Heart left ventricle (tissue), 16 donors: ENCODE measurements around the gene ASTN2. TPM values are rescaled to one million over a fixed set of nuclear protein-coding genes. Genes with fewer than 3 reads are reported as not detected.
A peak's percentile ranks its signal among the peaks of the same experiment; 100 is the strongest.

Experiments
- ATAC-seq, 4 donors: fragments of 200-7000 bp; cut with Tn5 transposase; one replicate each; pipeline ENCODE4 v1.9.1; 2020 to 2022; ENCODE audit warnings: moderate library complexity in 4 of 4, mild to moderate bottlenecking in 3 of 4, moderate number of reproducible peaks in 1 of 4
- DNase-seq, 5 donors: peaks; one replicate each; pipeline ENCODE4 v3.0.0-alpha.2; 2020
- H3K27ac ChIP-seq, 12 donors: fragments of 200-600 bp; sonication (generic) in 4 of 12; one replicate each; pipeline versions ENCODE4 v1.5.0 to v1.8.0; 2016 to 2022; ENCODE audit warnings: mild to moderate bottlenecking in 2 of 12
- H3K27me3 ChIP-seq, 9 donors: fragments of 200-600 bp; sonication (generic) in 2 of 9; one replicate each; pipeline versions ENCODE4 v1.5.1 to v1.8.0; 2016 to 2022; ENCODE audit warnings: mild to moderate bottlenecking in 3 of 9
- H3K36me3 ChIP-seq, 9 donors: fragments of 200-600 bp; sonication (generic) in 2 of 9; one replicate each; pipeline versions ENCODE4 v1.5.0 to v1.8.0; 2018 to 2022; ENCODE audit warnings: mild to moderate bottlenecking in 2 of 9
- H3K4me1 ChIP-seq, 12 donors: fragments of 200-600 bp; sonication (generic) in 4 of 12; one replicate each; pipeline versions ENCODE4 v1.5.0 to v1.8.0; 2016 to 2022; ENCODE audit warnings: mild to moderate bottlenecking in 3 of 12
- H3K4me3 ChIP-seq, 12 donors: fragments of 200-600 bp; sonication (generic) in 4 of 12; one replicate each; pipeline versions ENCODE4 v1.5.0 to v1.8.0; 2017 to 2022; ENCODE audit warnings: mild to moderate bottlenecking in 9 of 12, moderate library complexity in 4 of 12
- H3K9me3 ChIP-seq, 12 donors: fragments of 200-600 bp; sonication (generic) in 4 of 12; one replicate each; pipeline versions ENCODE4 v1.5.0 to v1.8.0; 2016 to 2022; ENCODE audit warnings: mild to moderate bottlenecking in 1 of 12
- POLR2A ChIP-seq, 2 donors: fragments of 450-650 bp; IDR thresholded peaks; one replicate each; pipeline ENCODE4 v1.6.1; 2017; ENCODE audit warnings: antibody characterized with exemption in 2 of 2, mild to moderate bottlenecking in 2 of 2, moderate library complexity in 2 of 2
- WGBS, 4 donors: extraction: QIAGEN DNeasy Blood & Tissue Kit in 2 of 4; methylation state at CpG; one replicate each; pipeline versions ENCODE4 v1.1.5 to v1.1.7; 2013 to 2018; 5-methylcytosine and 5-hydroxymethylcytosine counted together
- intact Hi-C, 10 donors: fragments of 100-400 bp; cut with DNase I; formaldehyde crosslinking; loops; one replicate each; pipeline versions ENCODE4 v1.11.1 to v1.14.2; 2022
- polyA plus RNA-seq, 2 donors: library from polyadenylated mRNA; stranded (reverse); fragments of 200-250 nt; gene quantifications; one replicate each; pipeline ENCODE4 v1.2.3, GENCODE V29; 2013
- total RNA-seq, 9 donors: library from RNA; depleted of rRNA in 2 of 9; stranded (reverse); fragments of >200 nt in 2 of 9; fragmentation: NEBNext Ultra II Directional in 3 of 9; extraction: Animal tissue kit (Norgen Biotek cat#: 25700) in 3 of 9; gene quantifications; one replicate each; pipeline versions ENCODE4 v1.1.0 to v1.2.4, GENCODE V29; 2016 to 2023
- TF ChIP-seq, protein P1 (sequence below), 12 donors: fragments of 200-600 bp; sonication (generic) in 4 of 12; IDR thresholded peaks; one replicate each; pipeline versions ENCODE4 v1.5.0 to v1.8.0; 2018 to 2022; ENCODE audit warnings: antibody characterized with exemption in 12 of 12, mild to moderate bottlenecking in 5 of 12
- donor health status: ischemic (EF 13 %, LVEDD 7.1; RV severe dilation, severe dysfunction).
- donor health status: healthy with polysubstance abuse.
- donor health status: DM: no; HTN: yes; CAD: no.
- donor health status: DM: no; HTN: no; CAD: no.
- donor health status: ischemic (EF 25% LVEDD 6.9; RV normal size, moderate dysfunction).
- donor health status: ischemic (EF 25% LVEDD 5.7; RV mildly dilated, moderate dysfunction).
- donor health status: healthy.
- donor health status: DM: yes; HTN: yes; CAD: no.
- donor health status: ischemic (EF 35%, LVEDD 5.7; RV mildly dilated, moderate dysfunction).
- donor health status: nonischemic (EF 11% LVEDD 7.7; RV severe dilation, severe dysfunction).
- donor health status: DM: yes; HTN: yes; CAD: no.
- donor health status: PGD.
- donor health status: ischemic (EF 29% LVEDD 5.4; RV normal size, mild dysfunction).
- donor health status: nonischemic (EF 23%, LVEDD 6.1; RV moderate dilation, normal function).

Gene ASTN2
- total and polyA plus RNA-seq, 11 donors = 2.5 to 6.0 (median 3.5) TPM

DNA sequence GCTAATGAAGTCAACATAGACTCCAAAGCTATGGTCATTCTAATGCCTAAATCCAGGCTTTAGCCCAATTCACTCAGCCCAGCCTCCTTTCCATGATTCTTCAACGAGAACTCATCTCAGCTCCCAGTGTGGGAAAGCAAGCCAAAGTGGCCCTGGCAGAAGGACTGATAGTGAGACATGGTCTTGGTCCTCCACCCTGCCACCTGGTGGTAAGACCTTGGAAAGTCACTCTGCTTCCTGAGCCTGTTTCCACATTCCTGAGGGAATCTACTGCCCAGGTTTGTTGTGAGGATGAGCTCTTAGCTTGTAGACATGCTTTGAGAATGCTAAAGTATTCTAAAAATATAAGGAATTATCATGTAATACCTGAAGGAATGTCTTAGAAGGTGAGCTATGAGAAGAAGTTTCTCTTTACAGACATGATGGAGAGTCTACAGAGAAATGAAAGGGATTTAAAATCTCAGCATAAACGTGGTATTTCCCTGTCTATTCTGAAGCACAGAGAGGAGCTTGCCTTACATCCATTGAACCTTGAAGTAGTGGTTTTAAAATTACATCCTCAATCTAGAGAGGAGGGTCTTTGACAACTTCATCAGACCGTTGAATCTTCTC lies 554.2 kb downstream of the ASTN2 start:
- ATAC-seq = peak in 3 of 4 donors; percentile 65 to 74 (median 73)
- H3K27ac ChIP-seq = no peak overlapping the region
- no peaks in the 10 kb centered on the region for H3K36me3 ChIP-seq
- peaks cover 0 to 16% (median 2%) of the 10 kb centered on the region in 9 donors for H3K27me3 ChIP-seq
- H3K9me3 ChIP-seq = no peaks in the 10 kb centered on the region
- no peaks in the 10 kb centered on the region for H3K4me1 ChIP-seq
- peak; percentile 36 to 68 (median 47) for DNase-seq
- TF ChIP-seq, protein P1, sequence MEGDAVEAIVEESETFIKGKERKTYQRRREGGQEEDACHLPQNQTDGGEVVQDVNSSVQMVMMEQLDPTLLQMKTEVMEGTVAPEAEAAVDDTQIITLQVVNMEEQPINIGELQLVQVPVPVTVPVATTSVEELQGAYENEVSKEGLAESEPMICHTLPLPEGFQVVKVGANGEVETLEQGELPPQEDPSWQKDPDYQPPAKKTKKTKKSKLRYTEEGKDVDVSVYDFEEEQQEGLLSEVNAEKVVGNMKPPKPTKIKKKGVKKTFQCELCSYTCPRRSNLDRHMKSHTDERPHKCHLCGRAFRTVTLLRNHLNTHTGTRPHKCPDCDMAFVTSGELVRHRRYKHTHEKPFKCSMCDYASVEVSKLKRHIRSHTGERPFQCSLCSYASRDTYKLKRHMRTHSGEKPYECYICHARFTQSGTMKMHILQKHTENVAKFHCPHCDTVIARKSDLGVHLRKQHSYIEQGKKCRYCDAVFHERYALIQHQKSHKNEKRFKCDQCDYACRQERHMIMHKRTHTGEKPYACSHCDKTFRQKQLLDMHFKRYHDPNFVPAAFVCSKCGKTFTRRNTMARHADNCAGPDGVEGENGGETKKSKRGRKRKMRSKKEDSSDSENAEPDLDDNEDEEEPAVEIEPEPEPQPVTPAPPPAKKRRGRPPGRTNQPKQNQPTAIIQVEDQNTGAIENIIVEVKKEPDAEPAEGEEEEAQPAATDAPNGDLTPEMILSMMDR (IDR thresholded peaks at IDR 0.05) = peak; percentile 48 to 74 (median 64)
- TF ChIP-seq POLR2A (IDR thresholded peaks at IDR 0.05) = no peak
- 31 to 43% (median 38%) methylated on average over 3 of the region's 3 CpGs for whole genome bisulfite sequencing, 4 donors
- H3K4me3 ChIP-seq = no peak overlapping the region
- intact Hi-C loops = loop anchor here (1.0 to 10.0 kb wide), 7 partner anchors 122 to 1268 kb away; no protein-coding TSS in a partner anchor

DNA sequence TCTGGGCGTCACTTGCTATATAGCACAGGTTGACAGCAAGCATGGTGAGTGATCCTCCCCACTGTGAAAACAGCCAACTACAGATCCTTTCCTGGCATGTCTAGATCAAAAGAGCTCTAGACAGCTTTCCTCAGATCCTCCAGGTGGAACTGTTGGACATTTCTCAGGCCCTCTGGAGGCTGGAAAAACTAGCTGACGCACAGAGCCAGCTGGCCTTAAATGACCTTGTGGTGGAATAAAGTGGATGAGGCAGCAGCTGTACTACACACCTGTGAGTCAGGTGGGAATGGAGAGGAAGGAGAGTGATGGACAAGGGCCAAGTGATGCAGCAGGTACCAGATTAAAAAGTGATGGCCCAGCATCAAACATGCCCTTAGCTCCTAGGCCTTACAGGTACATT lies 555.1 kb downstream of the ASTN2 start:
- no peak for ATAC-seq
- H3K9me3 ChIP-seq = no peaks in the 10 kb centered on the region
- no peak overlapping the region for H3K4me3 ChIP-seq
- intact Hi-C loops = loop anchor here (1.0 to 10.0 kb wide), 7 partner anchors 121 to 1267 kb away; no protein-coding TSS in a partner anchor
- WGBS, 4 donors = 87 to 97% (median 90%) methylated on average over 2 of the region's 2 CpGs
- no peaks in the 10 kb centered on the region for H3K4me1 ChIP-seq
- peaks cover 0 to 16% (median 0%) of the 10 kb centered on the region in 9 donors for H3K27me3 ChIP-seq
- no peak overlapping the region for H3K27ac ChIP-seq
- TF ChIP-seq POLR2A (IDR thresholded peaks at IDR 0.05) = no peak
- TF ChIP-seq, protein P1 (IDR thresholded peaks at IDR 0.05) = no peak
- H3K36me3 ChIP-seq = no peaks in the 10 kb centered on the region
- no peak for DNase-seq

DNA sequence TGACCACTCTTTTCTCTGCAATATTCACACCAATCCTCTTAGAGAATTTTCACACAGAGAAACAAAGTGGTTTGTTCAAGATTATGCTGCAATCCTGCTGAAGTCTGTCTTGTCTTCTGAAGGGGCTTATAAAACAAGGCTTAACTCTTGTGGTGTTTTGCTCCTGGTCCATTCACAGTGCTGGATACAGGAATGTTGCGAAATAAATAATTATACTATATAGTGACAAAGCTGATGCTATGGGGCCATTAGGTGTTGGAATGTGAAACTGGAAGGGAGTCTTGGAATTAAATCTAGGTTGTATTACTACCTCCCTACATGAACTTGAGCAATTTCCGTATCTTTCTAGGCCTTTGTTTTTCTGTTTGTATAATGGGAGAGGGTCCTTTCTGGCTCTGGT lies 557.5 kb downstream of the ASTN2 start:
- 59 to 97% (median 93%) methylated on average over 2 of the region's 2 CpGs for WGBS, 4 donors
- Histone ChIP-seq H3K27me3 (peaks cover 0 to 7% (median 0%) of the 10 kb centered on the region in 9 donors), H3K9me3 (no peaks in the 10 kb centered on the region), H3K27ac (no peak overlapping the region), H3K4me1 (no peaks in the 10 kb centered on the region), H3K36me3 (no peaks in the 10 kb centered on the region), H3K4me3 (no peak overlapping the region)
- ATAC-seq = no peak
- DNase-seq = no peak
- no peak for TF ChIP-seq POLR2A (IDR thresholded peaks at IDR 0.05)
- TF ChIP-seq, protein P1 (IDR thresholded peaks at IDR 0.05) = no peak
- intact Hi-C loops = no loop called here

DNA sequence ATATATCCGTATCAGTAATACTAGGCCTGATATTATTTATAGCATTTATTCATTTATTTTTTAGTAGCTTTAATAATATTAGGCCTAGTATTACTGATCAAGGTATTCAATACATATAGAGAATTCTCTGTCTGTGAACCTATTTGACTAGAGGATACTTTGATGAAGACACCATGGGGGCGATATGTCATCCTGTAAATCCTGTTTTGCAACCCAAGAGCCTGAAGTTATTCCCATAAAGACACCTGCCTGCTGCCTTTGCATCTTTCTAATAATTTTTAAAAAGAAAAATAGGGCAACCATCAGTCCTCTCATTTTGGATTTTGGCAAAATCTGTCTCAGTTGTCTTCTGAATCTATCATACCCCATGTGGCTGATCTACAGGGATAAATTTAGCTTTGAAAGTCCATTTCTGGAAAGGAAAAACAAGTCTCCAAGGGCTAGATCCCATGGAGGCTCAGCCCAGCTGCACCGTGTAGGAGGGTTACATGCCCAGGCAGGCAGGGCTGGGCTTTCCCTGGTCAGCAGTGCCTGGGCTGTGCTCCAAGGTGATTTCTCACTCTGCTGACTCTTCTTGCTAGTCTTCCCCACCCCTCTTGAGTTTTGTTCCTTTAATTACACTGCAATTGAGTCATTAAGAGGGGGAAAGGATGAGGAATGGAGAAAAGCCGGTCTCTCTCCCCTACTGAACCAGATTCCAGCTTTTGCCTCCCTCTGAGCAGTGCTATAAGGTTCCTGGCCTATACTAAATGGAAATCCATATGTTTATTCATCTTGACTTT lies 558.8 kb downstream of the ASTN2 start:
- peaks cover 0 to 7% (median 0%) of the 10 kb centered on the region in 9 donors for H3K27me3 ChIP-seq
- no peak for ATAC-seq
- no peak for DNase-seq
- H3K4me3 ChIP-seq = no peak overlapping the region
- intact Hi-C loops = no loop called here
- no peaks in the 10 kb centered on the region for H3K4me1 ChIP-seq
- no peak overlapping the region for H3K27ac ChIP-seq
- no peaks in the 10 kb centered on the region for H3K9me3 ChIP-seq
- 51 to 58% (median 55%) methylated on average over 4 of the region's 4 CpGs for WGBS, 4 donors
- TF ChIP-seq, protein P1 (IDR thresholded peaks at IDR 0.05) = no peak
- no peak for TF ChIP-seq POLR2A (IDR thresholded peaks at IDR 0.05)
- H3K36me3 ChIP-seq = no peaks in the 10 kb centered on the region
